ENCODE data around the gene RAC3. TPM values are rescaled to one million over a fixed set of nuclear protein-coding genes. Genes with fewer than 3 reads are reported as not detected.
A peak's percentile ranks its signal among the peaks of the same experiment; 100 is the strongest.

RAC3 gene
- total RNA-seq, 4 donors from 2014 or later, result 2.4 to 14.7 (median 5.4) TPM

GRCh38 chr17:82049521-82049971, 18.1 kb downstream of the RAC3 start:
- Histone ChIP-seq H3K27ac (peak overlapping the region in 1 of 4 donors; percentile 90), H3K9me3 (no peaks in the 10 kb centered on the region), H3K4me3 (no peak overlapping the region), H3K27me3 (no peaks in the 10 kb centered on the region), H3K36me3 (peaks cover 3 to 57% (median 3%) of the 10 kb centered on the region in 3 donors), H3K4me1 (peaks cover 3 to 56% (median 19%) of the 10 kb centered on the region in 4 donors)
- no peak for DNase-seq (ENCODE audit: low spot score in 2 of 2)
- TF ChIP-seq, protein P1, sequence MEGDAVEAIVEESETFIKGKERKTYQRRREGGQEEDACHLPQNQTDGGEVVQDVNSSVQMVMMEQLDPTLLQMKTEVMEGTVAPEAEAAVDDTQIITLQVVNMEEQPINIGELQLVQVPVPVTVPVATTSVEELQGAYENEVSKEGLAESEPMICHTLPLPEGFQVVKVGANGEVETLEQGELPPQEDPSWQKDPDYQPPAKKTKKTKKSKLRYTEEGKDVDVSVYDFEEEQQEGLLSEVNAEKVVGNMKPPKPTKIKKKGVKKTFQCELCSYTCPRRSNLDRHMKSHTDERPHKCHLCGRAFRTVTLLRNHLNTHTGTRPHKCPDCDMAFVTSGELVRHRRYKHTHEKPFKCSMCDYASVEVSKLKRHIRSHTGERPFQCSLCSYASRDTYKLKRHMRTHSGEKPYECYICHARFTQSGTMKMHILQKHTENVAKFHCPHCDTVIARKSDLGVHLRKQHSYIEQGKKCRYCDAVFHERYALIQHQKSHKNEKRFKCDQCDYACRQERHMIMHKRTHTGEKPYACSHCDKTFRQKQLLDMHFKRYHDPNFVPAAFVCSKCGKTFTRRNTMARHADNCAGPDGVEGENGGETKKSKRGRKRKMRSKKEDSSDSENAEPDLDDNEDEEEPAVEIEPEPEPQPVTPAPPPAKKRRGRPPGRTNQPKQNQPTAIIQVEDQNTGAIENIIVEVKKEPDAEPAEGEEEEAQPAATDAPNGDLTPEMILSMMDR (IDR thresholded peaks at IDR 0.05), result no peak
- TF ChIP-seq POLR2A (IDR thresholded peaks at IDR 0.05) (no peak), EP300 (IDR thresholded peaks at IDR 0.05) (no peak)
- 91 to 95% methylated on average over 5 to 15 of the region's 16 CpGs for WGBS, 2 donors

GRCh38 chr17:82050152-82050760, 18.8 kb downstream of the RAC3 start:
- Histone ChIP-seq H3K36me3 (peaks cover 3 to 65% (median 10%) of the 10 kb centered on the region in 3 donors), H3K4me3 (peak overlapping the region; percentile 48 to 95 (median 71)), H3K27me3 (no peaks in the 10 kb centered on the region), H3K4me1 (peaks cover 3 to 59% (median 19%) of the 10 kb centered on the region in 4 donors), H3K27ac (peak overlapping the region in 2 of 4 donors; percentile 74 to 90), H3K9me3 (no peaks in the 10 kb centered on the region)
- DNase-seq (ENCODE audit: low spot score in 2 of 2), result no peak
- no peak for TF ChIP-seq POLR2A (IDR thresholded peaks at IDR 0.05)
- TF ChIP-seq, protein P1 (IDR thresholded peaks at IDR 0.05), result no peak
- 82 to 90% methylated on average over 19 of the region's 28 CpGs for WGBS, 2 donors

GRCh38 chr17:82050761-82051641, 19.5 kb downstream of the RAC3 start:
- Histone ChIP-seq H3K27me3 (no peaks in the 10 kb centered on the region), H3K27ac (peak overlapping the region; percentile 65 to 90 (median 72)), H3K4me1 (peaks cover 3 to 62% (median 19%) of the 10 kb centered on the region in 4 donors), H3K4me3 (peak overlapping the region; percentile 48 to 95 (median 71)), H3K36me3 (peaks cover 3 to 72% (median 12%) of the 10 kb centered on the region in 3 donors), H3K9me3 (no peaks in the 10 kb centered on the region)
- TF ChIP-seq, protein P1 (IDR thresholded peaks at IDR 0.05), result no peak
- TF ChIP-seq POLR2A (IDR thresholded peaks at IDR 0.05), result no peak
- no peak for TF ChIP-seq EP300 (IDR thresholded peaks at IDR 0.05)
- 8 to 20% methylated on average over 48 to 59 of the region's 79 CpGs for WGBS, 2 donors
- DNase-seq (ENCODE audit: low spot score in 2 of 2), result no peak

- H3K4me3 ChIP-seq, result peak within 1 kb of the TSS; percentile 69 to 95 (median 78)
- H3K9me3 ChIP-seq, result no peaks in the 10 kb centered on the region
- no peaks in the 10 kb centered on the region for H3K27me3 ChIP-seq
- peak within 1 kb of the TSS; percentile 65 to 90 (median 72) for H3K27ac ChIP-seq
- peak; percentile 64 to 66 for DNase-seq (ENCODE audit: low spot score in 2 of 2)
- TF ChIP-seq EP300 (IDR thresholded peaks at IDR 0.05), result peak in 1 of 2 donors; percentile 48
- TF ChIP-seq, protein P1 (IDR thresholded peaks at IDR 0.05), result peak in 1 of 5 experiments; percentile 8
- TF ChIP-seq POLR2A (IDR thresholded peaks at IDR 0.05), result peak; percentile 9 to 47
- H3K4me1 ChIP-seq, result peaks cover 3 to 62% (median 19%) of the 10 kb centered on the region in 4 donors
- H3K36me3 ChIP-seq, result peaks cover 3 to 76% (median 18%) of the 10 kb centered on the region in 3 donors
- 0 to 2% methylated on average over 8 to 13 of the region's 94 CpGs for WGBS, 2 donors
These were observed 20.5 kb downstream of the RAC3 start, which contains the start of the genes GPS1 and RFNG for GRCh38 chr17:82051776-82052637. Gene GPS1, plus strand, starts transcription at chr17:82051898. Its CDS starts 34 bp downstream, at chr17:82051932. Gene RFNG, minus strand, starts transcription at chr17:82051811. Its CDS starts 45 bp downstream, at chr17:82051766.

Measured in tibial nerve (tissue), 4 donors.